Astrocyte (in vitro differentiated cells and primary cell): ENCODE results near the gene ZNF784. TPM values are rescaled to one million over a fixed set of nuclear protein-coding genes. Genes with fewer than 3 reads are reported as not detected.

ENCODE experiments used
- DNase-seq: peaks from one replicate; pipeline ENCODE4 v3.0.0-alpha.2; 2010; ENCODE audit warnings: low read depth
- FAIRE-seq: peaks from 2 replicates; lab custom pipeline; 2011; peaks lifted over from hg19 to GRCh38; lab: Jason Lieb, UNC
- H2AFZ ChIP-seq: 2 replicates; pipeline ENCODE4 v1.6.0; 2012; ENCODE audit warnings: low read depth, low read length, inconsistent platforms
- H3K27ac ChIP-seq: 2 replicates; pipeline ENCODE4 v1.5.1; 2011; ENCODE audit warnings: low read depth, low read length, inconsistent platforms
- H3K27me3 ChIP-seq: 2 replicates; pipeline ENCODE4 v1.6.0; 2011; ENCODE audit warnings: low read length, inconsistent platforms; ENCODE audit not compliant: insufficient read depth
- H3K36me3 ChIP-seq: 2 replicates; pipeline ENCODE4 v1.5.1; 2011; ENCODE audit warnings: low read length, inconsistent platforms; ENCODE audit not compliant: insufficient read depth
- H3K4me1 ChIP-seq: 2 replicates; pipeline ENCODE4 v1.5.1; 2011; ENCODE audit warnings: low read length, inconsistent platforms; ENCODE audit not compliant: insufficient read depth
- H3K4me2 ChIP-seq: 2 replicates; pipeline ENCODE4 v1.6.0; 2012; ENCODE audit warnings: low read length, inconsistent platforms
- H3K4me3 ChIP-seq: 2 replicates; pipeline ENCODE4 v1.5.1; 2011; ENCODE audit warnings: low read depth, mild to moderate bottlenecking, low read length, inconsistent platforms; ENCODE audit not compliant: insufficient read depth
- H3K79me2 ChIP-seq: 2 replicates; pipeline ENCODE4 v1.6.0; 2012; ENCODE audit warnings: mild to moderate bottlenecking, low read length, inconsistent platforms; ENCODE audit not compliant: insufficient read depth
- H3K9ac ChIP-seq: 2 replicates; pipeline ENCODE4 v1.6.0; 2012; ENCODE audit warnings: mild to moderate bottlenecking, low read length, inconsistent platforms
- H3K9me3 ChIP-seq: 2 replicates; pipeline ENCODE4 v1.5.1; 2012; ENCODE audit warnings: low read depth, mild to moderate bottlenecking, low read length, inconsistent platforms; ENCODE audit not compliant: insufficient read depth
- H4K20me1 ChIP-seq: 2 replicates; pipeline ENCODE4 v1.6.0; 2012; ENCODE audit warnings: low read length, inconsistent platforms; ENCODE audit not compliant: insufficient read depth
- H3K27ac Mint-ChIP-seq: one replicate; pipeline ENCODE4 v1.8.0; 2021; ENCODE audit warnings: mild to moderate bottlenecking, mixed read lengths; ENCODE audit not compliant: unreplicated experiment
- H3K27me3 Mint-ChIP-seq: one replicate; pipeline ENCODE4 v1.8.0; 2021; ENCODE audit warnings: low read depth, mixed read lengths; ENCODE audit not compliant: unreplicated experiment
- H3K36me3 Mint-ChIP-seq: one replicate; pipeline ENCODE4 v1.8.0; 2021; ENCODE audit warnings: low read depth, mixed read lengths; ENCODE audit not compliant: unreplicated experiment
- H3K4me1 Mint-ChIP-seq: one replicate; pipeline ENCODE4 v1.8.0; 2021; ENCODE audit warnings: low read depth, mixed read lengths; ENCODE audit not compliant: unreplicated experiment
- H3K4me3 Mint-ChIP-seq: one replicate; pipeline ENCODE4 v1.8.0; 2021; ENCODE audit warnings: mild to moderate bottlenecking, moderate library complexity, mixed read lengths; ENCODE audit not compliant: unreplicated experiment
- H3K9me3 Mint-ChIP-seq: one replicate; pipeline ENCODE4 v1.8.0; 2021; ENCODE audit warnings: mild to moderate bottlenecking, mixed read lengths; ENCODE audit not compliant: unreplicated experiment
- EZH2 ChIP-seq: IDR thresholded peaks from 2 replicates; pipeline ENCODE4 v1.6.1; 2012; ENCODE audit warnings: mild to moderate bottlenecking, low read length, inconsistent platforms; ENCODE audit not compliant: insufficient read depth
- total RNA-seq: library from RNA; stranded (reverse); gene quantifications from 2 replicates; pipeline ENCODE4 v1.2.1, GENCODE V29; 2021
- TF ChIP-seq, protein P1 (sequence below): IDR thresholded peaks from 2 replicates; pipeline ENCODE4 v1.5.1; 2011; ENCODE audit warnings: low read depth, mild to moderate bottlenecking, inconsistent platforms, low read length, moderate library complexity; ENCODE audit not compliant: insufficient read depth

ZNF784 gene
- total RNA-seq, 1 donor from 2014 or later, result 5.3 TPM

DNA sequence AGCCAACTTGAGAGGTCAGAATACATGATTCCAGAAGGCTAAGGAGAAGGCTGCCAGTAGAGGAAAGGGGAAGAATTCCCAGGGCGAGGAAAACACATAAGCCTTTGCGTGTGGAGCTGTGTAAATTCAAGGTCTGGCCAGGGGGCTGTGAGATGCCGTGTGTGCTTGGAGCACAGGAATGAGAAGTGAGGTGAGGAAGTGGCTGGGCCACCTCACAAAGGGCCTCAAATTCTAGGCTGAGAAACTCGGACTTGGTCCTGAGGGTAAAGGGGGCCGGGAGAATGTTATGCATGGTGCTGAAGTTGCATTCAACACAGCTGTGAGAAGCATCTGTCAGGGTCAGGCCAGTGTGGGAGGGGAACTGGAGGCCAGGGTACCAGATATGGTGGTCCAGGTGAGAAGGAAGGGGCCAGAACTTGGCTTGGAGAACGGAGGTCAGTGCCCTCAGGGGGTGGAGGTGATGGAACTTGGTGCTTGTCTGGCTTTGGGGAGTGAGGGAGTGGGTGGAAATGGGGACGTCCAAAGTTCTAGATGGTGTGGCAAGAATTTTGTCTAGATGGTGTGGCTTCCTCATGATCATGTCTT lies 11.6 kb upstream of the ZNF784 start:
- H3K4me1 Mint-ChIP-seq, result peaks cover 22% of the 10 kb centered on the region
- H3K4me1 ChIP-seq, result peaks cover 25% of the 10 kb centered on the region
- FAIRE-seq, result no peak

DNA sequence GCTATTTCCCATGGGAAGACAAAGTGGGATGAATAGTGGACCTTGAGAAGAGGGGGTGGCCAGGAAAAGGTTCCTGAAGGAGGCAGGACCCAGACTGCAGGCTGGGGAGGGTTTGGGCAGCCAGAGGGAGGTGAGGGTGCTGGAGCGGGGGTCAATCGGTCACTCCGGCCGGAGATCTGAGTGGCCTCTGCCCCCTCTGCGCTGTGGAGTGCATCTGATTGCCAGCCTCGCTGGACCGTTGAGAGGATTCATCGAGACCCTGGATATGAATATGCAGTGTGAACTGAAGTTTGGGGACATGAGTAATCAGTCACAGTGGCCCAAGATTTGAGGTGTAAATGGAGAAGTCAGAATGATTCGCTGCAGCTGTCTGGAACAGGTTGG lies 11.0 kb upstream of the ZNF784 start:
- H3K9me3 ChIP-seq, result no peaks in the 10 kb centered on the region
- H3K27me3 Mint-ChIP-seq, result no peaks in the 10 kb centered on the region
- H3K36me3 Mint-ChIP-seq, result peaks cover 7% of the 10 kb centered on the region
- H3K4me2 ChIP-seq, result peak overlapping the region; percentile 98
- TF ChIP-seq, protein P1, sequence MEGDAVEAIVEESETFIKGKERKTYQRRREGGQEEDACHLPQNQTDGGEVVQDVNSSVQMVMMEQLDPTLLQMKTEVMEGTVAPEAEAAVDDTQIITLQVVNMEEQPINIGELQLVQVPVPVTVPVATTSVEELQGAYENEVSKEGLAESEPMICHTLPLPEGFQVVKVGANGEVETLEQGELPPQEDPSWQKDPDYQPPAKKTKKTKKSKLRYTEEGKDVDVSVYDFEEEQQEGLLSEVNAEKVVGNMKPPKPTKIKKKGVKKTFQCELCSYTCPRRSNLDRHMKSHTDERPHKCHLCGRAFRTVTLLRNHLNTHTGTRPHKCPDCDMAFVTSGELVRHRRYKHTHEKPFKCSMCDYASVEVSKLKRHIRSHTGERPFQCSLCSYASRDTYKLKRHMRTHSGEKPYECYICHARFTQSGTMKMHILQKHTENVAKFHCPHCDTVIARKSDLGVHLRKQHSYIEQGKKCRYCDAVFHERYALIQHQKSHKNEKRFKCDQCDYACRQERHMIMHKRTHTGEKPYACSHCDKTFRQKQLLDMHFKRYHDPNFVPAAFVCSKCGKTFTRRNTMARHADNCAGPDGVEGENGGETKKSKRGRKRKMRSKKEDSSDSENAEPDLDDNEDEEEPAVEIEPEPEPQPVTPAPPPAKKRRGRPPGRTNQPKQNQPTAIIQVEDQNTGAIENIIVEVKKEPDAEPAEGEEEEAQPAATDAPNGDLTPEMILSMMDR, result no peak
- TF ChIP-seq EZH2, result no peak
- peak overlapping the region; percentile 96 for H3K27ac ChIP-seq
- peak overlapping the region; percentile 100 for H3K27ac Mint-ChIP-seq
- H3K4me3 ChIP-seq, result peak overlapping the region; percentile 99
- peaks cover 48% of the 10 kb centered on the region for H3K79me2 ChIP-seq
- H3K4me1 ChIP-seq, result peaks cover 23% of the 10 kb centered on the region
- peaks cover 3% of the 10 kb centered on the region for H3K9me3 Mint-ChIP-seq
- no peaks in the 10 kb centered on the region for H3K36me3 ChIP-seq
- H3K27me3 ChIP-seq, result no peaks in the 10 kb centered on the region
- H3K4me3 Mint-ChIP-seq, result peak overlapping the region; percentile 100
- peak overlapping the region; percentile 72 for H2AFZ ChIP-seq
- no peak for FAIRE-seq
- H4K20me1 ChIP-seq, result peaks cover 14% of the 10 kb centered on the region
- H3K4me1 Mint-ChIP-seq, result peaks cover 22% of the 10 kb centered on the region
- no peak for DNase-seq
- H3K9ac ChIP-seq, result peak overlapping the region; percentile 100

More for the DNA sequence above, 11.6 kb upstream of the ZNF784 start:
- peaks cover 14% of the 10 kb centered on the region for H4K20me1 ChIP-seq
- Mint-ChIP-seq H3K9me3 (peaks cover 3% of the 10 kb centered on the region), H3K27ac (peak overlapping the region; percentile 100), H3K27me3 (no peaks in the 10 kb centered on the region), H3K4me3 (peak overlapping the region; percentile 100), H3K36me3 (peaks cover 7% of the 10 kb centered on the region)
- peaks cover 48% of the 10 kb centered on the region for H3K79me2 ChIP-seq
- TF ChIP-seq EZH2, result no peak
- TF ChIP-seq, protein P1, result no peak
- peak overlapping the region; percentile 99 for H3K4me3 ChIP-seq
- no peak overlapping the region for H2AFZ ChIP-seq
- peak overlapping the region; percentile 96 for H3K27ac ChIP-seq
- DNase-seq, result no peak
- no peaks in the 10 kb centered on the region for H3K27me3 ChIP-seq
- no peaks in the 10 kb centered on the region for H3K9me3 ChIP-seq
- no peaks in the 10 kb centered on the region for H3K36me3 ChIP-seq
- H3K4me2 ChIP-seq, result peak overlapping the region; percentile 98
- peak overlapping the region; percentile 100 for H3K9ac ChIP-seq

DNA sequence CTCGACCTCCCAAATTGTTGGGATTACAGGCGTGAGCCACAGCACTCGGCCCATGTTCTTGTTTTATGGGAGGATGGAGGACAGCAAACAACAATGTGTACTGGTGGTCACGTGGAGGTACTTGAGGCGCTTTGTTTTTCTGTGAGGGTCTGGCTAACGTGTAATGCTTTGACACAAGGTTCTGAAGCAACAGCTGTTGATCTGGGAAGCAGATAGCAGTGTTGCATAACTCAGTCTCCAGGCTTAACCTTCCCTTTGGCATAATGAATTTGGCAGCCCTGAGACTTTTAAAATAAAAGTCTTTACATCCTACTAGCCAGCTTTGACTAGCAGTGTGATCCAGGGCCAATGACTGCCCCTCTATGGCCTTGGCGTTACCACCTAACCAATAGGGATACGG lies 9.5 kb upstream of the ZNF784 start:
- DNase-seq (no peak), FAIRE-seq (no peak)
- Mint-ChIP-seq H3K4me3 (no peak overlapping the region), H3K27me3 (no peaks in the 10 kb centered on the region), H3K4me1 (peaks cover 19% of the 10 kb centered on the region), H3K9me3 (peaks cover 3% of the 10 kb centered on the region), H3K36me3 (peaks cover 4% of the 10 kb centered on the region), H3K27ac (no peak overlapping the region)
- peak overlapping the region; percentile 72 for H2AFZ ChIP-seq
- H3K9ac ChIP-seq, result no peak overlapping the region
- no peak for TF ChIP-seq EZH2
- TF ChIP-seq, protein P1, result no peak
- H3K27ac ChIP-seq, result no peak overlapping the region
- peaks cover 9% of the 10 kb centered on the region for H4K20me1 ChIP-seq
- H3K9me3 ChIP-seq, result no peaks in the 10 kb centered on the region
- H3K36me3 ChIP-seq, result no peaks in the 10 kb centered on the region
- H3K4me1 ChIP-seq, result peaks cover 16% of the 10 kb centered on the region
- H3K27me3 ChIP-seq, result no peaks in the 10 kb centered on the region
- no peak overlapping the region for H3K4me2 ChIP-seq
- no peak overlapping the region for H3K4me3 ChIP-seq
- H3K79me2 ChIP-seq, result peaks cover 42% of the 10 kb centered on the region
